Endothelial cell of umbilical vein (primary cell): ENCODE measurements around the gene CBY3.

Source experiments
- CTCF ChIP-seq, 2 donors: IDR thresholded peaks; 1 replicate in 1 of 2; 2 replicates in 1 of 2; pipeline ENCODE4 v1.5.1; 2011; ENCODE audit warnings: low read length in 2 of 2, mild to moderate bottlenecking in 2 of 2, moderate library complexity in 2 of 2, control low read depth in 1 of 2, inconsistent platforms in 1 of 2, low read depth in 1 of 2; ENCODE audit not compliant: insufficient read depth in 1 of 2; ENCODE audit errors: extremely low read depth in 1 of 2
- EZH2 ChIP-seq: IDR thresholded peaks from 2 replicates; pipeline ENCODE4 v1.6.1; 2012; ENCODE audit warnings: borderline replicate concordance, low read depth, mild to moderate bottlenecking, moderate library complexity, low read length, inconsistent platforms; ENCODE audit not compliant: severe bottlenecking
- GATA2 ChIP-seq: IDR thresholded peaks from 2 replicates; pipeline ENCODE4 v1.7.0; 2011; ENCODE audit warnings: low read depth, mild to moderate bottlenecking, moderate library complexity, mixed read lengths, low read length; ENCODE audit not compliant: insufficient read length, insufficient read depth
- POLR2A ChIP-seq: IDR thresholded peaks from 2 replicates; pipeline ENCODE4 v1.6.1; 2012; ENCODE audit warnings: low read depth, mild to moderate bottlenecking, control low read depth, low read length
- POLR2AphosphoS5 ChIP-seq: IDR thresholded peaks from 2 replicates; pipeline ENCODE4 v1.6.1; 2012; ENCODE audit warnings: low read depth, mild to moderate bottlenecking, control low read depth, low read length, moderate library complexity; ENCODE audit not compliant: insufficient read depth

- TF ChIP-seq CTCF (IDR thresholded peaks at IDR 0.05; ENCODE audit: extremely low read depth in 1 of 2, insufficient read depth in 1 of 2, low read depth in 1 of 2, low read length in 2 of 2) (no peak), POLR2A (no peak), POLR2AphosphoS5 (no peak), EZH2 (no peak), GATA2 (no peak)
Observed at GRCh38 chr5:179724163-179724562, 43.3 kb upstream of the CBY3 start.
